Measurements from ENCODE around the gene UVRAG.

DNA sequence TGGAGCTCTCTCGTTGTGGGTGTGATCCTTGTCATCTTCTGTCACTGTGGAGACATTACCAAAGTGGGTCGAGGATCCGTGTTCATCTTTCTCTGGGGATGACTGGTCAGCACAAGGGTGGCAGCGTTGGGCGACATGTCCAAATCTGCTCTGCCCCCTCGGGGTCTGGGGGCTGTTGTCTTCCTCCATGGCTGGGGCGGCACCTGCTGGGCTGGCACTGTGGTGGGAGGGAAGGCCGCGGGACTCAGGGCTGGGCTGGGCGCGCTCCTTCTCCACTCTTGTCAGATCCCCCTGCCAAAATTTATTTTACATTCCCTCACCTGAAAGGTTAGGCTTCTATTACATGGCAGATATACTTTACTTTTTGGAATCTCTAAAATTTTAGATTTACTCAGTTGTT, 96.4 kb downstream of the UVRAG start:
- no peak for TF ChIP-seq CTCF (IDR thresholded peaks at IDR 0.05; ENCODE audit: insufficient read depth, low read length)
- TF ChIP-seq POLR2AphosphoS5 (IDR thresholded peaks at IDR 0.05; ENCODE audit: low read depth) = no peak
- TF ChIP-seq, protein P1, sequence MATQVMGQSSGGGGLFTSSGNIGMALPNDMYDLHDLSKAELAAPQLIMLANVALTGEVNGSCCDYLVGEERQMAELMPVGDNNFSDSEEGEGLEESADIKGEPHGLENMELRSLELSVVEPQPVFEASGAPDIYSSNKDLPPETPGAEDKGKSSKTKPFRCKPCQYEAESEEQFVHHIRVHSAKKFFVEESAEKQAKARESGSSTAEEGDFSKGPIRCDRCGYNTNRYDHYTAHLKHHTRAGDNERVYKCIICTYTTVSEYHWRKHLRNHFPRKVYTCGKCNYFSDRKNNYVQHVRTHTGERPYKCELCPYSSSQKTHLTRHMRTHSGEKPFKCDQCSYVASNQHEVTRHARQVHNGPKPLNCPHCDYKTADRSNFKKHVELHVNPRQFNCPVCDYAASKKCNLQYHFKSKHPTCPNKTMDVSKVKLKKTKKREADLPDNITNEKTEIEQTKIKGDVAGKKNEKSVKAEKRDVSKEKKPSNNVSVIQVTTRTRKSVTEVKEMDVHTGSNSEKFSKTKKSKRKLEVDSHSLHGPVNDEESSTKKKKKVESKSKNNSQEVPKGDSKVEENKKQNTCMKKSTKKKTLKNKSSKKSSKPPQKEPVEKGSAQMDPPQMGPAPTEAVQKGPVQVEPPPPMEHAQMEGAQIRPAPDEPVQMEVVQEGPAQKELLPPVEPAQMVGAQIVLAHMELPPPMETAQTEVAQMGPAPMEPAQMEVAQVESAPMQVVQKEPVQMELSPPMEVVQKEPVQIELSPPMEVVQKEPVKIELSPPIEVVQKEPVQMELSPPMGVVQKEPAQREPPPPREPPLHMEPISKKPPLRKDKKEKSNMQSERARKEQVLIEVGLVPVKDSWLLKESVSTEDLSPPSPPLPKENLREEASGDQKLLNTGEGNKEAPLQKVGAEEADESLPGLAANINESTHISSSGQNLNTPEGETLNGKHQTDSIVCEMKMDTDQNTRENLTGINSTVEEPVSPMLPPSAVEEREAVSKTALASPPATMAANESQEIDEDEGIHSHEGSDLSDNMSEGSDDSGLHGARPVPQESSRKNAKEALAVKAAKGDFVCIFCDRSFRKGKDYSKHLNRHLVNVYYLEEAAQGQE (IDR thresholded peaks at IDR 0.05; ENCODE audit: insufficient replicate concordance, low read depth) = no peak
- TF ChIP-seq GABPA (IDR thresholded peaks at IDR 0.05; ENCODE audit: low read depth) = no peak

Data from HL-60 (cell line).